Loucy (cell line): ENCODE measurements around the gene ZNF823.
"Not testable (repeated sequence)": the region's sequence is repeated elsewhere in the genome, so short reads cannot be mapped to it uniquely, and the experiment has no call there.

Experiments used
- CTCF ChIP-seq: fragments of 200-600 bp; sonication (generic); conservative IDR thresholded peaks from 2 replicates; pipeline ENCODE4 v1.5.1; 2014; ENCODE audit warnings: mild to moderate bottlenecking, antibody characterized with exemption, low read length
- EZH2phosphoT487 ChIP-seq: fragments of 200-600 bp; IDR thresholded peaks from 2 replicates; pipeline ENCODE4 v1.6.1; 2018; ENCODE audit warnings: antibody characterized with exemption, mild to moderate bottlenecking, moderate library complexity, borderline replicate concordance

DNA sequence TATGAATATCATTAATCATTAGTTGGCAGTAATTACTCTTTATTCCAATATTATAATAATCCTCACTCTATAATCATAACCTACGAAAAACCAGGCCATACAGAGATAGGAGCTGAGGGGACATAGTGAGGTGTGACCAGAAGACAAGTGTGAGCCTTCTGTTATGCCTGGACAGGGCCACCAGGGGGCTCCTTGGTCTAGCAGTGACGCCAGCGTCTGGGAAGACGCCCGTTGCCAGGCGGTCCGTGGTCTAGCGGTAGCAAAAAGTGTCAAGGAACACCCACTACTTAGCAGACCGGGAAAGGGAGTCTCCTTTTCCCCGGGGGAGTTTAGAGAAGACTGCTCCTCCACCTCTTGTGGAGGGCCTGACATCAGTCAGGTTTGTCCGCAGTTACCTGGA, 32.8 kb upstream of the ZNF823 start:
- TF ChIP-seq CTCF, EZH2phosphoT487: not testable (repeated sequence)
